GM10248 (cell line): ENCODE measurements around the gene IL18BP.

Experiments
- CTCF ChIA-PET: fragments of 300-600 bp; sonication (Branson Sonifier 250); formaldehyde crosslinking; extraction: SDS; loops from one replicate; lab custom pipeline; 2021; ENCODE audit warnings: antibody characterized with exemption; lab: Yijun Ruan, JAX
- POLR2A ChIA-PET: fragments of 350-650 bp; sonication (Branson Sonifier 250); formaldehyde crosslinking; extraction: SDS; loops from one replicate; lab custom pipeline; 2020; ENCODE audit warnings: antibody characterized with exemption; lab: Yijun Ruan, JAX
- DNase-seq: peaks from one replicate; pipeline ENCODE4 v3.0.0; 2012; ENCODE audit errors: extremely low spot score
- TF ChIP-seq, protein P1 (sequence below): IDR thresholded peaks from 2 replicates; pipeline ENCODE4 v1.5.1; 2012; ENCODE audit warnings: mild to moderate bottlenecking, low read depth; ENCODE audit errors: extremely low read depth, missing control alignments, control extremely low read depth

The IL18BP gene

DNA sequence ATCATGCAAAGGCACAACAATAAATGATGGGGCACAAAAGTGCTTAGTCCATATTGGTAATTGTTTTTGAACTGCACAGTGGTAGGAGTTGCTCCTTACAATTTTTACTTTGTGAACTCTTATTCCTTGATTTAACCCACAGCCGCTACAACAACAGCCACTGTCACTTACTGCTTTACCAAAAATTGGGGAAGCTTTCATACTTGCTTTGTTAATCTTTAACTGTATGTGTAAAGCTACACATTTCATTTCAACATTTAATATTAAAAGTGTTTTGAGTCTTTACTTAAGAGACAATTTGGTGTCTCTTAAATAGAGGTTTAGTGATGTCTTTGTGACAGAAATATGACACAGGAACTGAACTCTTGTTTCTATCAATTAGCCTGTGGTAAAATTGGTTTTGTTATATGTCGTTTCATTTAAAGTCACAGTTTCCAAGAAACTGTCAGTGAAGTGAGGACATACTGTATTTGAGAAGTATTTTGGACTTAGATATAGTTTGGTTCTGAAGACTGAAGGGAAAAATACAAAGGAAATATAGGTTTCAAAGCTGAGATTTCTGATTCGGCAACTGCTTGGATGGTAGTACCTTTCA, 6.5 kb upstream of the IL18BP start:
- no peak for DNase-seq
- POLR2A ChIA-PET, result interaction anchor here (1.1 kb wide), 1 partner anchor 14 kb away, joined by 4 read pairs; no protein-coding TSS in a partner anchor
- TF ChIP-seq, protein P1, sequence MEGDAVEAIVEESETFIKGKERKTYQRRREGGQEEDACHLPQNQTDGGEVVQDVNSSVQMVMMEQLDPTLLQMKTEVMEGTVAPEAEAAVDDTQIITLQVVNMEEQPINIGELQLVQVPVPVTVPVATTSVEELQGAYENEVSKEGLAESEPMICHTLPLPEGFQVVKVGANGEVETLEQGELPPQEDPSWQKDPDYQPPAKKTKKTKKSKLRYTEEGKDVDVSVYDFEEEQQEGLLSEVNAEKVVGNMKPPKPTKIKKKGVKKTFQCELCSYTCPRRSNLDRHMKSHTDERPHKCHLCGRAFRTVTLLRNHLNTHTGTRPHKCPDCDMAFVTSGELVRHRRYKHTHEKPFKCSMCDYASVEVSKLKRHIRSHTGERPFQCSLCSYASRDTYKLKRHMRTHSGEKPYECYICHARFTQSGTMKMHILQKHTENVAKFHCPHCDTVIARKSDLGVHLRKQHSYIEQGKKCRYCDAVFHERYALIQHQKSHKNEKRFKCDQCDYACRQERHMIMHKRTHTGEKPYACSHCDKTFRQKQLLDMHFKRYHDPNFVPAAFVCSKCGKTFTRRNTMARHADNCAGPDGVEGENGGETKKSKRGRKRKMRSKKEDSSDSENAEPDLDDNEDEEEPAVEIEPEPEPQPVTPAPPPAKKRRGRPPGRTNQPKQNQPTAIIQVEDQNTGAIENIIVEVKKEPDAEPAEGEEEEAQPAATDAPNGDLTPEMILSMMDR, result no peak
- CTCF ChIA-PET, result interaction anchor here (0.8 to 7.9 kb wide), 5 partner anchors 10 to 33 kb away, joined by 3 to 75 read pairs (median 9); no protein-coding TSS in a partner anchor

DNA sequence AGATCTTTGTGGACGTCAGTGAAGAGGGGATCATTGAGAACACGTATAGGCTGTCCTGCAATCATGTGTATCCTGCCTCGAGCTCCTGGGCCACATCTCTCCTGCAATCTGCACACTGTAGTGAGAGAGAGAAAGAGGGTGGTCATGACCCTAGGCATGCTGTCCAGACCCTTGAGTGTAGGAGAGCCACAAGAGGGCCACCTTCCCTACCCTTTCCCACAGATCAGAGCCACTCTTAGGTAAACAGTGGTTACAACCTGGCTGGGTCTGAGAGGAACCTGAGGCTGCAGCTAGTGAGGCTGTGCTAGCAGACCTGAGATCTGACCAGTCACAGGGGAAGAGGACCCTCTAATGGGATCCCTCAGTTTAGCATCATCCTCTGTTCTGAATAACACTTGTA, 3.9 kb upstream of the IL18BP start:
- TF ChIP-seq, protein P1, result no peak
- CTCF ChIA-PET, result interaction anchor here (3.6 kb wide), 1 partner anchor 12 kb away, joined by 16 read pairs; no protein-coding TSS in a partner anchor
- POLR2A ChIA-PET, result interaction anchor here (0.5 kb wide), 1 partner anchor 45 kb away, joined by 4 read pairs; no protein-coding TSS in a partner anchor
- no peak for DNase-seq

DNA sequence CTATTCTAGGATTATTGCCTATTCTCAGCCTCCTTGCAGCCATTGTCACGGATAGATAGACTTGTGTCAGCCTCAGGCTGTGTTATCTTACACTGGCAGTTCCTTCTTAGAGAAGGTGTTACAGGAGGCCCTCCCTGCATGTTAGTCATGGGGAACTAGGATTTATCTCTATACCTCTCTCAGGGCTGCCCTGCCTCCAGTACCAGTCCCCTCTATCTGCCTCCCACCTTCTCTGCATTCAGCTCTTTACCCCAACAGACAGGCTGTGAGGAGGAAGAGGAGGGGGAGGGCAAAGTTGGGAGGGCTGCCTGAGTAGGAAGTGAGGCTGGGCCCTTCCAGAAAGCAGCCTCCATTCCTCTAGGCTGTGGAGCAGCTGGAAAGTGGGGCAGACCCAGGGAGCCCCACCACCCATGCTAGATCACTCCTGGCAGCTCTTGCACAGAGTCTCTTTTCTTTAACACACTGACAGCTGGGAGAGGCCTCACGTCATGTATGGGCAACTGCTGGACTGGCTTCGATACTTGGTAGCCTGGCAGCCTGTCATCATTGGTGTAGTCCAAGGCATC, 2.9 kb upstream of the IL18BP start:
- ChIA-PET POLR2A (interaction anchor here (0.5 kb wide), 1 partner anchor 61 kb away, joined by 4 read pairs; no protein-coding TSS in a partner anchor), CTCF (interaction anchor here (1.1 to 6.6 kb wide), 6 partner anchors 8 to 37 kb away, joined by 4 to 50 read pairs (median 11); no protein-coding TSS in a partner anchor)
- TF ChIP-seq, protein P1, result no peak
- DNase-seq, result no peak

DNA sequence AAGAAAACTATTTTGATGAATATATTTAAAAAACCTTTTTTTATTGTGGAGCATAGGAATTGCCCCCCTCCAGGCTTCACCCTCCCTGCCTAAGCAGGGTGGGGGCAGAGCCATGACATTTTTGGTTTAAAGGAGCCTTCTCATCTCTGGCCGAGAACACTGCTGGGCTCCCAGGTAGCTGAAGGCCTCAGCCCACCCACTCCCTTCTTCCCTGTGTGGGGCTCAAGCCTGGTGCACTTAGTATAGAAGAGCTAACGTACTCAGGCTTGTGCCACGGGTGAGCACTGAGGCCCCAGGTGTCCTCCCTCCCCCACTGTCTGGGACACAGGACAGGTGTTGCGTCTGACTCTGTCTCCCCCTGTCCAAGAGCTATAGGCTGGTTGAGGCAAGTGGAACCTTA, 2.2 kb upstream of the IL18BP start:
- no peak for DNase-seq
- TF ChIP-seq, protein P1, result no peak
- ChIA-PET POLR2A (no interaction called here), CTCF (interaction anchor here (1.1 to 6.6 kb wide), 7 partner anchors 9 to 37 kb away, joined by 4 to 50 read pairs (median 7); no protein-coding TSS in a partner anchor)

DNA sequence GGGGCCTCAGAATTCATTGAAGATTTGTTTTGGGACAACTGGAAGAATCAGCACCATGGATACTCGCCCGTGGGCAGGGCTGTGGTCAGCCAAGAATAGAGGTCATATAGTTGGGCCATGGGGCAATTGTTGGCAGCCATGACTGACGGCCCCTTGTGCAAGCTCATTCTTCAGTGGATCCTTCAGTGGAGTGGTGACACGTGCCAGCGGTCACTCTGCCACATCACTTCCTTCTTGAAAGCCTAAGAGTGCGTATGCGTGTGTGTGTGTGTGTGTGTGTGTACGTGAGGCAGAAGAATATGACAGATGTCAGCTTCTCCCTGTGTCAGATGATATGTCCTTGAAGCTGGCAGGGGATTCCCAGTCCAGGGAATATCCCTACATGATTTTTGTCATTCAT, 1.8 kb upstream of the IL18BP start:
- POLR2A ChIA-PET, result no interaction called here
- CTCF ChIA-PET, result interaction anchor here (1.1 to 6.6 kb wide), 8 partner anchors 9 to 146 kb away, joined by 3 to 50 read pairs (median 6); no protein-coding TSS in a partner anchor
- DNase-seq, result no peak
- TF ChIP-seq, protein P1, result no peak

DNA sequence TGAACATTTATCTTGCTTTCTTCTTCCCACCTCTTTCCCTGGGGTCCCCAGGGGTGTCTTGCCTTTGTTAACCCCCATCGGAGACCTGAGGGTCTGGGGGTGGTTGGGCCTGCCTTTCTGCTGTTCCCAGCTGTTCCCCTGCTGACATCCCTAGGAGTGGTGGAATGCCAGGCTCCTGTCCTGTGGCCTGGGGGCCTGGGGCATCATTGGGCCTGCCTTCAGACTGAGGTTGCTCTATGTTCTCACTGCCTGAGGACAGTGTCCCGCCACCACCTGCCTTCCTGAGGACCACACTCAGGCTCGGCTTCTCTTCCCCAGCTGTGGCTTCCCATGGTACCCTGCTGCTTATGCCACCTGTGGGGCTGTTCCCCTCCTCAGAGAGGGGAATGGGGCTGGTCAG, 1.1 kb upstream of the IL18BP start:
- TF ChIP-seq, protein P1, result no peak
- no peak for DNase-seq
- CTCF ChIA-PET, result interaction anchor here (1.1 to 6.6 kb wide), 8 partner anchors 10 to 146 kb away, joined by 3 to 50 read pairs (median 6); no protein-coding TSS in a partner anchor
- POLR2A ChIA-PET, result no interaction called here
